ENCODE measurements around the gene SLC16A10. TPM values are rescaled to one million over a fixed set of nuclear protein-coding genes. Genes with fewer than 3 reads are reported as not detected.

The SLC16A10 gene
- total RNA-seq, 4 donors from 2014 or later = 2.5 to 9.5 (median 9.3) TPM

GRCh38 chr6:111176038-111176759 lies 88.9 kb downstream of the SLC16A10 start:
- DNase-seq = no peak
- H3K4me1 ChIP-seq = no peaks in the 10 kb centered on the region
- H3K27ac ChIP-seq = no peak overlapping the region

GRCh38 chr6:111176760-111177099 lies 89.4 kb downstream of the SLC16A10 start:
- no peak for TF ChIP-seq CTCF (IDR thresholded peaks at IDR 0.05)
- no peak for TF ChIP-seq POLR2A (IDR thresholded peaks at IDR 0.05)
- DNase-seq = no peak
- no peaks in the 10 kb centered on the region for H3K9me3 ChIP-seq

More at GRCh38 chr6:111176038-111176759, 88.9 kb downstream of the SLC16A10 start:
- Histone ChIP-seq H3K36me3 (no peaks in the 10 kb centered on the region), H3K9me3 (no peaks in the 10 kb centered on the region), H3K4me3 (no peak overlapping the region), H3K27me3 (no peaks in the 10 kb centered on the region)
- TF ChIP-seq POLR2A (IDR thresholded peaks at IDR 0.05) (no peak), CTCF (IDR thresholded peaks at IDR 0.05) (no peak)

GRCh38 chr6:111177131-111177530 lies 89.8 kb downstream of the SLC16A10 start:
- Histone ChIP-seq H3K4me3 (no peak overlapping the region), H3K27ac (no peak overlapping the region), H3K9me3 (no peaks in the 10 kb centered on the region), H3K27me3 (no peaks in the 10 kb centered on the region), H3K36me3 (no peaks in the 10 kb centered on the region), H3K4me1 (no peaks in the 10 kb centered on the region)
- no peak for TF ChIP-seq CTCF (IDR thresholded peaks at IDR 0.05)
- no peak for TF ChIP-seq POLR2A (IDR thresholded peaks at IDR 0.05)
- no peak for DNase-seq

More at GRCh38 chr6:111176760-111177099, 89.4 kb downstream of the SLC16A10 start:
- no peaks in the 10 kb centered on the region for H3K4me1 ChIP-seq
- no peak overlapping the region for H3K4me3 ChIP-seq
- no peaks in the 10 kb centered on the region for H3K27me3 ChIP-seq
- no peak overlapping the region for H3K27ac ChIP-seq
- H3K36me3 ChIP-seq = no peaks in the 10 kb centered on the region

- no peaks in the 10 kb centered on the region for H3K4me1 ChIP-seq
- DNase-seq = no peak
- H3K36me3 ChIP-seq = no peaks in the 10 kb centered on the region
- H3K27ac ChIP-seq = no peak overlapping the region
- no peaks in the 10 kb centered on the region for H3K27me3 ChIP-seq
- H3K4me3 ChIP-seq = no peak overlapping the region
- no peaks in the 10 kb centered on the region for H3K9me3 ChIP-seq
- TF ChIP-seq POLR2A (IDR thresholded peaks at IDR 0.05) (no peak), CTCF (IDR thresholded peaks at IDR 0.05) (no peak)
Observed at GRCh38 chr6:111183702-111184517, 96.6 kb downstream of the SLC16A10 start.

- Histone ChIP-seq H3K9me3 (no peaks in the 10 kb centered on the region), H3K4me3 (no peak overlapping the region), H3K4me1 (no peaks in the 10 kb centered on the region), H3K36me3 (no peaks in the 10 kb centered on the region), H3K27me3 (no peaks in the 10 kb centered on the region), H3K27ac (no peak overlapping the region)
- no peak for DNase-seq
- TF ChIP-seq CTCF (IDR thresholded peaks at IDR 0.05) (no peak), POLR2A (IDR thresholded peaks at IDR 0.05) (no peak)
Observed at GRCh38 chr6:111184827-111185532, 97.7 kb downstream of the SLC16A10 start.

All from Peyer's patch (tissue), 4 donors.